A673 (cell line): ENCODE results near the gene XRCC4. TPM values are rescaled to one million over a fixed set of nuclear protein-coding genes. Genes with fewer than 3 reads are reported as not detected.

ENCODE experiments used
- BruUV-seq: library from RNA; stranded (reverse); fragments of 400-500 nt; replicated peaks from 2 replicates; lab custom pipeline; 2021; lab: Mats Ljungman, UMichigan
- CTCF ChIA-PET: fragments of 300-600 bp; sonication (Branson Sonifier 250); formaldehyde crosslinking; loops from one replicate; lab custom pipeline; 2022; ENCODE audit warnings: antibody characterized with exemption; lab: Charles Lee
- POLR2A ChIA-PET: fragments of 300-600 bp; sonication (Branson Sonifier 250); formaldehyde crosslinking; loops from one replicate; lab custom pipeline; 2022; ENCODE audit warnings: antibody characterized with exemption; ENCODE audit not compliant: low non-redundant PET; lab: Charles Lee
- DNase-seq: peaks from one replicate; pipeline ENCODE4 v3.0.0-alpha.2; 2015; ENCODE audit warnings: low spot score
- H3K27ac ChIP-seq: fragments of 200-600 bp; sonication (generic); 2 replicates; pipeline ENCODE4 v1.5.1; 2016; ENCODE audit warnings: mixed run types, low read depth, mild to moderate bottlenecking, mixed read lengths, antibody characterized with exemption, low read length; ENCODE audit not compliant: poor library complexity, severe bottlenecking
- H3K27me3 ChIP-seq: fragments of 200-600 bp; sonication (generic); replicated peaks from 2 replicates; pipeline ENCODE4 v1.6.1; 2017; ENCODE audit warnings: mixed run types, low read depth, mild to moderate bottlenecking, mixed read lengths, antibody characterized with exemption, low read length; ENCODE audit not compliant: insufficient read depth, poor library complexity
- H3K36me3 ChIP-seq: fragments of 200-600 bp; sonication (generic); 2 replicates; pipeline ENCODE4 v1.6.1; 2016; ENCODE audit warnings: mixed run types, mild to moderate bottlenecking, mixed read lengths, antibody characterized with exemption, low read length; ENCODE audit not compliant: insufficient read depth, poor library complexity, severe bottlenecking
- H3K4me1 ChIP-seq: fragments of 200-600 bp; sonication (generic); 2 replicates; pipeline ENCODE4 v1.6.1; 2017; ENCODE audit warnings: mixed run types, mild to moderate bottlenecking, mixed read lengths, antibody characterized with exemption, low read length; ENCODE audit not compliant: insufficient read depth, poor library complexity, severe bottlenecking
- H3K4me3 ChIP-seq: fragments of 200-600 bp; sonication (generic); 2 replicates; pipeline ENCODE4 v1.5.1; 2016; ENCODE audit warnings: low read depth, mixed run types, mild to moderate bottlenecking, mixed read lengths, low read length; ENCODE audit not compliant: poor library complexity, severe bottlenecking
- H3K9me3 ChIP-seq: fragments of 200-600 bp; sonication (generic); 2 replicates; pipeline ENCODE4 v1.6.1; 2016; ENCODE audit warnings: mixed run types, low read depth, mild to moderate bottlenecking, mixed read lengths, antibody characterized with exemption, low read length; ENCODE audit not compliant: poor library complexity, severe bottlenecking
- CTCF ChIP-seq: fragments of 300-800, 200-600 bp; sonication (generic); conservative IDR thresholded peaks from 2 replicates; pipeline ENCODE4 v1.5.1; 2017; ENCODE audit warnings: low read depth, mild to moderate bottlenecking, antibody characterized with exemption, low read length, moderate library complexity, mixed read lengths
- EZH2 ChIP-seq: fragments of 200-600 bp; sonication (generic); IDR thresholded peaks from 2 replicates; pipeline ENCODE4 v1.6.1; 2017; ENCODE audit warnings: borderline replicate concordance, low read depth, mild to moderate bottlenecking, mixed read lengths, antibody characterized with exemption, low read length; ENCODE audit not compliant: poor library complexity, severe bottlenecking
- intact Hi-C: fragments of 100-400 bp; cut with micrococcal nuclease; formaldehyde crosslinking; loops from one replicate; pipeline ENCODE4 v1.10.0; 2022; ENCODE audit not compliant: unreplicated experiment
- total RNA-seq: library from RNA; stranded (reverse); gene quantifications from 2 replicates; pipeline ENCODE4 v1.2.3, GENCODE V29; 2021

XRCC4 gene
- total RNA-seq, 1 experiment from 2014 or later = 8.1 TPM

GRCh38 chr5:83049370-83049885 lies 27.9 kb upstream of the XRCC4 start:
- POLR2A ChIA-PET = no interaction called here
- TF ChIP-seq CTCF = no peak
- no peak for TF ChIP-seq EZH2
- no peaks in the 10 kb centered on the region for H3K9me3 ChIP-seq
- intact Hi-C loops = no loop called here
- no peak overlapping the region for H3K4me3 ChIP-seq
- no peak overlapping the region for H3K27ac ChIP-seq
- DNase-seq = no peak
- CTCF ChIA-PET = no interaction called here
- no peaks in the 10 kb centered on the region for H3K4me1 ChIP-seq
- BruUV-seq = no TSS peak
- peaks cover 8% of the 10 kb centered on the region for H3K36me3 ChIP-seq
- H3K27me3 ChIP-seq = no peaks in the 10 kb centered on the region

- Histone ChIP-seq H3K27me3 (no peaks in the 10 kb centered on the region), H3K36me3 (peaks cover 8% of the 10 kb centered on the region), H3K4me3 (no peak overlapping the region), H3K9me3 (no peaks in the 10 kb centered on the region), H3K27ac (no peak overlapping the region), H3K4me1 (no peaks in the 10 kb centered on the region)
- intact Hi-C loops = no loop called here
- CTCF ChIA-PET = no interaction called here
- POLR2A ChIA-PET = no interaction called here
- TF ChIP-seq EZH2 (no peak), CTCF (no peak)
- no peak for DNase-seq
- no TSS peak for BruUV-seq
Measured at GRCh38 chr5:83050723-83051340, 26.5 kb upstream of the XRCC4 start.

- ChIA-PET CTCF (no interaction called here), POLR2A (no interaction called here)
- Histone ChIP-seq H3K4me1 (no peaks in the 10 kb centered on the region), H3K27ac (no peak overlapping the region), H3K9me3 (no peaks in the 10 kb centered on the region), H3K36me3 (peaks cover 12% of the 10 kb centered on the region), H3K27me3 (no peaks in the 10 kb centered on the region), H3K4me3 (no peak overlapping the region)
- intact Hi-C loops = no loop called here
- DNase-seq = no peak
- TF ChIP-seq EZH2 = no peak
- TF ChIP-seq CTCF = no peak
- BruUV-seq = no TSS peak
Measured at GRCh38 chr5:83055166-83055565, 22.2 kb upstream of the XRCC4 start.
